GM19240 (cell line): ENCODE results near the gene OR52E6.

Experiments used
- DNase-seq: peaks from one replicate; pipeline ENCODE4 v3.0.0; 2011; ENCODE audit warnings: low spot score; ENCODE audit not compliant: insufficient read length

OR52E6 gene

DNA sequence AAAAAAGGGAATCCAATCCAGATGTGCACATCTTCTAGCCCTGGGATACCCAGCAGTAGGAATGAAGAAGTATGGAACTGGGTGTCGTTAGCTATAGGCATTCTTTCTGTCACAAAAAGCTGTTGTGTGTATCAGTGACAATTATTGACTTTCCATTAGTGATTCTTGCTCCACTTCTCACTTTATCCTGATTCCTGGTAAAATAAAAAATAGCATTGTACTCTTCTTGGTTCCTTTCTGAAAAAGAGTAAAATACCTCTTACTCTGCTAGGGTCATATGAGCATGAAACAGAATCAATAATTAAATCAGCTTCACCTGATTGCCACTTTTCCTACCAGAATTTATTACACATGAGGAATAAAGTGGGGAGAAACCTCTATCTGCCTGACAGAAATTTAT, at the start of gene OR52E6:
Gene OR52E6 (minus strand): TSS at position 101 of the 400 bp plus-strand sequence. CDS start 0 bp downstream, at position 101.
- DNase-seq, result no peak

DNA sequence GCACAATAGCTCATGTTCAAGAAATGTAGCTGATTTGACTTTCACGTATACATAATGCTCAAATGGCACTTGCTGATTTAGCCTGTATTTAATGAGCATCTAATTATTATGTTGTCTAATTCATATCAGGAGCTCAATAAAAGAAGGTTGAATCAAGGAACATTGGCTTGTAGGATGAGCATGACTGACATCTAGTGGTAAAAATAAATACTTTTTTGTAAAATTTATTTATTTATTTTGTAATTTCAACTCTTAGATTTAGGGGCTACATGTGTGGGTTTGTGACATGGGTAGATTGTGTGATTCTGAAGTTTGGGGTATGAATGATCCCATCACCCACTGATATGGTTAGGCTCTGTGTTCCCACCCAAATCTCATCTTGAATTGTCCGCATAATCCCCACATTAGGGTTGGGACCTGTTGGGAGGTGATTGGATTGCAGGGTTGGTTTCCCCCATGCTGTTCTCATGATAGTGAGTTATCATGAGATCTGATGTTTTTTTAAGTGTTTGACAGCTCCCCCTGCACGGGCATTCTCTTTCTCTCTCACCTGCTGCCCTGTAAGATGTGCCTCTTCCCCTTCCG, 49.6 kb upstream of the OR52E6 start:
- no peak for DNase-seq

DNA sequence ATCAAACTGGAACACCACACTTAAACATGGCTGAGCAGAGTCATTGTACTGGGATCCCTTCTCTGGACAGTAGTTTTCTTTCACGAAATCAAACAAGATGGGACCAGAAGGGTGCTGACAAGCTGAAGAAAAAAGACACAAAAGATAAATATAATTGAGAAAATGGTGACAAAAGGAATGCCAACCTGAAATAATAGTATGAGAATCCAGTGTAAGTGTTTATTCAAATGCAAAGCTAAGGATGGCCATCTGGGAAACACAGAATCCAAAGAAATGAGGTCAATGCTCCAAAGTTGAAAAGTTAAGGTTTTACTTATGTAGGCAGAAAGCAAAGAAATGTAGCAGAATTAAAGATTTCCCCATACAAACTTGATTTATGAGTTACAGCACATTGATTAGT, 46.0 kb upstream of the OR52E6 start:
- DNase-seq, result no peak

DNA sequence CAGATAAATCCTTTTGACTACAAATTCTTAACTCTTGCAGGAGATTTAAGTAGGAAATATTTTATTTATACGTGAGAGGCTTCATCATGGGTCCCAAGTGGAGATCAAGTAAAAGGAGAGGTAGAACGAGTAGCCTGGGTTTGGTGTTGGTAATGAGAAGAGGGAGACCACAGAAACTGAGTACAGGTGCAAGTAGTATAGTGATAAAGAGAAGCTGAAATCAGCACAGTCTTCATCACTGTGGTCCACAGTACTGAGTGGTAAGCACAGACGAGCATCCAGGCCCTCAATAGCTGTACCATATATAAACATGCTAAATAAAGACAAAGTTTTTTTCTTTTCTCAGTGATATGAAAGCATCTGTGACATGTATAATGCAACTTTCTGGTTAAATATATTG, 45.5 kb upstream of the OR52E6 start:
- DNase-seq, result no peak

DNA sequence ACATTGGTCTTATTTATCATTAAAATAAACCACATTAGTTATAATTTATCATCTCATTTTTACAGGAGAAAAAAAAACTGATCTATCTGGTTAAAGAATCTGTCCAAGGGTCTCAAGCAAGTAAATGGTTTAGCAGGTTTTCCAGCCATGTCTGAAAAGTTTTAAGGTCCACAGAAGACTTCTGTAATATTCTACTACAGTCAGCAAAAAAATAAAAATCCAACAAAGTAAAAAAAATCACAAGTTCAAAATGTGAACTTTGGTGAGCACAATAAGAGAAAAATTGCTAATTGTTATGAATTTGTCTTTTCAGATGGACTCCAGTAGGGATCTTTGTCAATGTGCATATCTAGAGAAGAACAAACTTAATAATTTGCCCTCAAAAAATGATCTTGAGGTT, 40.1 kb upstream of the OR52E6 start:
- no peak for DNase-seq

DNA sequence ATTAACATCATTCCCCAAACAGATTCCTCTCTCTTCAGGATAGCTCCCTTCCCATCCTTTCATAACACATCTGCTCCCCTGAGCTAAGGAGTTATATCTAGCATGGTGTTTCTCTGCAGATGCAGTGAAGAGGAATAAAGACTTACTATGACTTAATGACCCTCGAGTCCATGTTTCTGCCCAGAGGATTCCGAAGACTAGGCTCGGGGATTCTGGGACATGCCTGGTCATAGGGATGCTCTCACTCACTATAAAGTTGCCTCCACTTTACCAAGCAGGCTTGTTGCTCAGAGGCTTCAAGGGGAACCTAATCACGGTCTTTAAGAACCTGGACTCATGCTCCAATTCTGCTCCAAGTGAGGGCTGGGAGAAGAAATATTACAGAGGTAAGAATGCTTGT, 38.6 kb upstream of the OR52E6 start, which contains the start of gene OR52E4:
Gene OR52E4 (plus strand): TSS at position 301 of the 400 bp plus-strand sequence. CDS start 3,664 bp downstream, outside the sequence.
- no peak for DNase-seq

DNA sequence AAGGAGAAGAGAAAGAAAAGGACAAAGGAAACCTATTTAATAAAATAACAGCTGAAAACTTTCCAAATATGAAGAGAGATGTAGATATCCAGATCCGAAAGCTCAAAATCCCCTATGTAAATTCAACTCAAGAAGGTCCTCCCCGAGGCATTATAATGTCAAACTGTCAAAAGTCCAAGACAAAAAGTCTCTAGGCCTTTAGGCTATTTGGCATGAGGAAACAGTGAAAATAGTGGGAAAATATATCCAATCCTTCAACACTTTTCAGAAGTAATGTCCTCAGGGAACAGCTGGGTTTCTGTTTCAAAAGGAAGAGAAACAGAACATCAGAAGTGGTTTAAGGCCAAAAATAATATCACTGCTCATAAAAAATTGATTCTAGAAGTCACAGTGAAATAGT, 36.9 kb upstream of the OR52E6 start:
- no peak for DNase-seq

DNA sequence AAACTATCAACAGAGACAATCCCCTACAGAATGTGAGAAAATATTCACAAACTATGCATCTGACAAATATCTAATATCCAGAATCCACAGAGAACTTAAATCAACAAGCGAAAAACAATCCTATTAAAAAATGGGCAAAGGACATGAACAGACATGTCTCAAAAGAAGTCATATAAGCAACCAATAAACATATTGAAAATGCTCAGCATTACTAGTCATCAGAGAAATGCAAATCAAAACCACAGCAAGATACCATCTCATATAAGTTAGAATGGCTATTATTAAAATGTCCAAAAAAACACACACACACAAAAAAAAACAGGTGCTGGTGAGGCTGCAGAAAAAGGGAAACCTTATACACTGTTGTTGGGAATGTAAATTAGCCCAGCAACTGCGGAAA, 24.1 kb upstream of the OR52E6 start:
- DNase-seq, result no peak

DNA sequence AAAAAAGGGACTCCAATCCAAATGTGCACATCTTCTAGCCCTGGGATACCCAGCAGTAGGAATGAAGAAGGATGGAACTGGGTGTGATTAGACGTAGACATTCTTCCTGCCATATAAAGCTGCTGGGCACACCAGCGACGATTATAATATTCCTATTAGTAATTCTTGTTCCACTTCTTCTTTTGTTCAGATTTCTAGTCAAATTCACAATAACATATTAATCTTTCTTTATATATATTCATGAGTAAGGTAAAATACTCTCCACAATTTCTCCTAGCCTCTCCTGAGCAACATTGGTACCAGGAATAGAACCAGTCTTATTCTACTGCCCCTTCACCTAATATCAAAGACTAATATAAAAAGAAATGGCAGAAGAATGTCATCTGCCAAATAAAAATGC, 15.9 kb upstream of the OR52E6 start, which contains the start of gene OR52E8:
Gene OR52E8 (minus strand): TSS at position 101 of the 400 bp plus-strand sequence. CDS start 0 bp downstream, at position 101.
- no peak for DNase-seq

DNA sequence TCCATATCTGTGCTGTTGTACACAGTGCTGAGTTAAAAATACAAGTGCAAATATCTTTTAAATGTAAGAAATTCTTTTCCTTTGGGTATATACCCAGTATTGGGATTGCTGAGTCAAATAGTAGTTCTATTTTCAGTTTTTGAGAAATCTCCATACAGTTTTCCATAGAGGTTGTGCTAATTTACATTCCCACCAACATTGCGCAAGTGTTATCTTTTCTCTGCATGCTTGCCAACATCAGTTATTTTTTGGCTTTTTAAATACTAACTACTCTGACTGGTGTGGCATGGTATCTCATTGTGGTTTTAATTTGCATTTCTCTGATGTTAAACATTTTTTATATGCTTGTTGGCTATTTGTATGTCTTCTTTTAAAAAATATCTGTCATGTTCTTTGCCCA, 9.3 kb upstream of the OR52E6 start:
- no peak for DNase-seq

DNA sequence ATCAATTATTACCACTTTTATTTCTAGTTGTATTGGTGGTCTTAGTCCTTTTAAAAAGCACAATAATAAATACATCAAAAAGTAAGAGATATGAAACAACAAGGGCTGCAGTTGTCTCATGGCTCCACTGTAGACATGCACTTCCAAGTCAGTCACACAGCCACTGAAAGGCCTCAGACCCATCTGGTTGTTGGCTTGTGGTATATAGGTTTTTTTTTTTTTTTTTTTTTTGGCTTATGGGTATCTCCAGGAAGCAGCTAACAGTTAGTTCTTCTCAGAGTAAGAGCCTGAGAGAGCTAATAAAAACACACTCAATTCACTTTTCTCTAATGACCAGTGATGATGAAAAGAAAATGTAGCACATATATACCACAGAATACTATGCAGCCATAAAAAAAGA, 6.0 kb upstream of the OR52E6 start:
- DNase-seq, result no peak

DNA sequence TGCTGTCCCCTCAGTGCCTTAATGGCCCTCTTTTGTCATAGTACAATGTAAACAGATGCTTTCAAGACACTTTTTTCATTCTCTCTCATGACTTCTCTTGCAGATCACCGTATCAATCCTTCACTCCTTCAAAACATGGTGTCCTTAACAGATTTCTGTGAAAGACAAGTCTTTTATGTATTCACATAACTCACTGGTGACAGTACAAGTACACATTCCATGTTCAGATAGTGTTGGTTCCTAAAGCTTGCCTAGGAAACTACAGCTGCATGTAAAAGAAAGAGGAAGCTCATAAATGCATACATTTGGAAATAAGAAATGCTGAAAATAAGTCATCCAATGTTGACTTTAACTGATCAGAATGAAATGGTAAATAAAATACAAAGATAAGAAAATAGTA, 5.0 kb upstream of the OR52E6 start:
- DNase-seq, result no peak

DNA sequence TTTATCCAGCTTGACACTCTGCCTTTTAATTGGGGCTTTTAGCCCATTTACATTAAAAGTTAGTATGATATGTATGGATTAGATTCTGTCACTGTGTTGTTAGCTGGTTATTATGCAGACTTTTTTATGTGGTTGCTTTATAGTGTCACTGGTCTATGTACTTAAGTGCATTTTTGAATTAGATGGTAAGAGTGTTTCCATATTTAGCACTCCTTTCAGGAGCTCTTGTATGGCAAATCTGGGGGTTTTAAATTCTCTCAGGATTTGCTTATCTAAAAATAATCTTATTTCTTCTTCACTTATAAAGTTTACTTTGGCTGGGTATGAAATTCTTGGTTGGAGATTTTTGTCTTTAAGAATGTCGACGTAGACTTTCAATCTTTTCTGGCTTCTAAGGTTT, 4.0 kb downstream of the OR52E6 start:
- no peak for DNase-seq

DNA sequence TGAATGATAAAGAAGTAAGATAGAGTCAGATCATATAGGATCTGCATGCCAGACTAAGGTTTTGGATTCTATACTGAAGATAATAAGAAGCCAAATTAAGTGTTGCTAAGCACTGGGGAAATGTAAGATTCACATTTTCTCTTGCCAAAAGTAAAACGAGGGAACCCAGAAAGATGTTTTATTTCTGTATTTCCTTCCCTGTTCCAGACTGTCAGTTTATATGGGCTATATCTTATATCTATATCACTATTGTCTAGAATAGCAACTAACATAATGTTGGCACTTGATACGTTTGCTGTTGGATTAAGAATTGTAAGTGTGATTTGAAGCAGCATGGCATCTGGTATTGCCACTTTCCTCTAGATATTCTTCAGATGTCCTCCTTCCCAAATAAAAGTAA, 8.3 kb downstream of the OR52E6 start:
- no peak for DNase-seq

DNA sequence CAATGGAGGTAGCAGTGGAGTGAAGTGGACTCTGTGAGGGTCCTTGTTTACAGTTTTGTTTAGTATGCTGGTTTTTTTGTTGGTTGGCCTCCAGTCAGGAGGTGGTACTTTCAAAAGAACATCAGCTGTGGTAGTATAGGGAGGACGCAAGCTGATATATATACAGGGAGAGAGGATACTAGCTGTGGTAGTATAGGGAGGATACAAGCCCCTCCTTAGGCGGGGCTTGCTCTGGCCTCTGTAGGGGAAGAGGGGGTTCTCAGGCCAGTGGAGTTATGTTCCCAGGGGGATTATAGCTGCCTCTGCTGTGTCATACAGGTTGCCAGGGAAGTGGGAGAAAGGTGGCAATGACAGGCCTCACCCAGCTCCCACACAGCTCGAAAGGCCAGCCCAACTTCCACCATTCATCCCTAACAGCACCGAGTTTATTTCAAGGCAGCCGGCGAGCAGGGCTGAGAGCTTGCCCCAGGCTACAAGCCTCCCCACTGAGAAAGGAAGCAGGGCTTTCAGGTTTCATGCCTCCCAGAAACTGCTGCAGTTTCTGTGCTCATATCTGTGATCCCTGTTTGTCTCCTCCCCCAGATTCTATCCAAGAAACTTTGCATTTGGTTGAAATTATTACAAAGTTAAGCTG, 10.4 kb downstream of the OR52E6 start:
- DNase-seq, result no peak

DNA sequence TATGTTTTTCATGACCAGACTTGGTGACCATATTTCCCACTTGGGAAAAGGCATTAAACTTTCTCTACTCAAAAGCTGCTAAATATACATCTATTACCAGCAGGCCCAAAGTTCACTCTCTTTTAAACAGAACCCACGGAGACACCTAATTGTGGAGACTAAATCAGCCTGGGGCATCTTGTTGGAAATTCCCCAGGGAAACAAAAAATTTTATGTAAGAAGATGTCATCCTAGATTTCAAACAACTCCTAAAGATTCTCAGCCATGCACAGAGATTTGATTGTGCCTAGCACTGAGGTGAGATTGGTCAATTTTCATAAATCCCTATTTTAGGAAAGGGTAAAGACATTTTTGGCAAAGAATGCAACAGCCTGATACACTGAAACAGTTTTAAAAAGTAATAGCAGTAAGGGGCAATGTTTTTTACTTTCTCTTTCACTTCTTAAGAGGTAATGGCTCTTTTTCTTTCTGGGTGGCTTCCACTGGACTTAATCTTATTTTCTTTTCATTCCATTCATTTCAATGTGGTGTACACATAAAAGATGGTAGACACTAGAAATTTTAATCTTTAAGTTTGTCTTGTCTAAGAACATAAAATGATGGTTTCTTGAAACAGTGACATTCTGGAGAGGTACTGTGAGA, 23.3 kb downstream of the OR52E6 start:
- no peak for DNase-seq

DNA sequence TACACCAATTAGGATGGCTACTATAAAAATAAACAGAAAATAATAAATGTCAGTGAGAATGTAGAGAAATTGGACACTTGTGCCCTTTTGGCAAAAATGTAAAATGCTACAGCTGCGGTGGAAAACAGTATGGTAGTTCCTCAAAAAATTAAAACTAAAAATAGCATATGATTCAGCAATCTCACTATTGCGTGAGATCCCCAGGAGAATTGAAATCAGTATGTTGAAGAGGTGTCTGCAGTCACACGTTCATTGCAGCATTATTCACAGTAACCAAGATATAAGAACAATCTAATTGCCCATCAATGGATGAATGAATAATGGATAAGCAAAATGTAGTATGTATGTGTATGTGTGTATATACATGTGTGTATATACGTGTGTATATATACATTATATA, 26.2 kb downstream of the OR52E6 start:
- no peak for DNase-seq

DNA sequence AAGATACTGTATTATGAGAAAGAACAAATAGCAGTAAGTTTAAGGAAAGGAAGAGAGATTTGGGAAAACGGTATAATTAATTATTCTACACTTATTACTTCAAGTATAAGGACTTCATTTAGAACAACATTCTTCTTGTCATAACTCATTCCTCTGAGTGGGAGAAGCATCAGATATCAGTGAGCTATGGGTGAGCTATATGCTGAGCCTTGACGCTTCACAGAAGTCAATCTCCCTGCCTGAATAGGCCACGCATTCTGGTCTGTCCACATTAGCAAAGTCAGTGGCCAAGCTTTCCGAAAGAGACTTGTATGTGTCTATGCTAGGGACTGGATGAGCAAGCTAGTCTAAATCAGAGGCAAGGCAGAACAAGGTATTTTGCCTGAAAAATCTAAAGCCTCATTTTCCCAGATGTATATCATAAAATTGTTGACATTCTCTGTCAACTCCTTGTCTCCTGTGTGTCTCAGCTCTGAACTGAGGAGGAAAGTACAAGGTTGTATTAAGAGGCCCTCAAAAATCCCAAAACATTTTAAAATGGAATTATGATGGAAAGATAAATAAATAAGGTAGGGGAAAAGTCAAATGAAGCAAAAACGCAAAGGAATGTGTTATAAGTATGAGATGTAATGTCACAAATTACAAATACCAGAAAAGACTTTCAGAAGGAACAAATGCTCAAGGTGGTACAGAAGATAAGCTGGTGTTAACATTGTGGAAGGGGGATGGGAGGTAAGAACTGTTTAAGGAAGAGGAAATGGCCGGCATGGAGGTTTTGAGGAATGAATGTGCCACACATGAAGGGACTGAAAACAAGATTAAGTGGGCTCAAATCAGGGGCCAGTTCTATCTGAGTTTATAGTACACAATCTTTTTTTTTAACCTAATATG, 31.5 kb downstream of the OR52E6 start:
- DNase-seq, result no peak

DNA sequence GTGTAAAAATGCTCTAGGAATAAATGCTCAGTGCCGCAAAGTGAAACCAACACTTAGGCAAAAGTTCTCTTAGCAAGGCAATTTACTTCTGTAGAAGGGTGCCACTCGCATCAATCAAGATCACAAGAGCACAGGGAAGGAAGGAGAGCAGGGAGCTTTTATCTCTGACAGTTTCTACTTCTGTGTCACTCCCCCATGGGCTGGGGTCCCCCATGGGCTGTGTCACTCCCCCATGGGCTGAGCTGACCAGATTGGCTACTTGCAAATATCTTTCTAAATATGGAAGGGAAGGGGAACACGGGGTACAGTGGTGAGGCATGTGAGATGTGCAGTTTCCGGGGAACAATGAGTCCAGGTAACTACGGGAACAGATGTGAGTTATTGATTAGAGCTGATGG, 32.6 kb downstream of the OR52E6 start:
- DNase-seq, result no peak

DNA sequence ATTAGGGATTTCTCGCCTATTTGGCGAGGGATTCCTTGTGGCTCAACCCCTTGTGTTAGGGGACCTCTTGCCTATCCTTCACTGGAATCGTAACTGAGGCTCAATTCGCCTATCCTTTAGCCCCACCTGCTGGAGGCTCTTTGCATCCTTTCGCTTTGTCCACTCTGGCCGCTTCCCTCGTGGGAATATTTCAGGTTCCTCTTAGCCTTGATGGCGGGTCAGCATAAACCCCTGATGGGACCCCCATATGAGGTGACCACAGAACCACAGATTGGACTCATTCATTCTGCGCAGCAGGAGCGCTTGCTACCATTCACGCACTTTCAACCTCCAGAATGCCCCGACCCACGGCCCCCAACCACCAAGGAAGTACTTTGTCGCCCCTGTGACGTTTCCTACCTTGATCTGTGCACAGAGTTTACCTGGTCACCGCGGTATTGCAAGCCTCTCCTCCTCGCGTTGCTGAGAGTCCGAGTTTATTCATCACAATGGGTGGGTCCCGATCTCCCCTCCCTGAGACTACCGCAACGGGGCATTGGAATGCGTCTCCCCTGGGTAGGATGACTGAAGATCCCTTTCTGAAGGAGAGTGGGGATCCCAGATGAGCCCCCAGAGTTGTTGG, 33.1 kb downstream of the OR52E6 start, which contains the start of gene OR52N2:
Gene OR52N2 (plus strand): TSS at position 425 of the 622 bp plus-strand sequence. CDS start 11,412 bp downstream, outside the sequence.
- DNase-seq, result peak; percentile 3

DNA sequence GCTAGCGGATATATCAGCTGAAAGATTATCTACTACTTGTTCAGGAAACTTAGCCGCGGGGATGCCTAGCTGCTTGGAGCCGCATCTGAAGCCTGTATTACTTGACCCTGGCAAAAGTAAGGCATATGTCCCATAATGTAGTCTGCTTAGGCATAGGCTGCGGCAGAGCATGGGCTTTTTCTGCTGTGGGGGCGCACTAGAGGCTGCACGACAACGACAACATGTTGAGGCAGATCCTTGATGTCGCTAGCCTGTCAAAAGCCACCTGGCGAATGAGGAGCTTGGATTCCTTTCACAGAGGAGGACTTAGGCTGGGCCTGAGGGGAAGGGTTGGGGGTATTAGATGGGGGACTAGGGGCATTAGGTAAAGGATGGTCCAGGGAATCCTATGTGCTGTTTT, 34.1 kb downstream of the OR52E6 start:
- no peak for DNase-seq
